GM12878 (cell line): ENCODE measurements around the gene OSCP1. TPM values are rescaled to one million over a fixed set of nuclear protein-coding genes. Genes with fewer than 3 reads are reported as not detected.
A peak's percentile ranks its signal among the peaks of the same experiment; 100 is the strongest.

Source experiments
- ATF2 ChIP-seq: IDR thresholded peaks from 2 replicates; pipeline ENCODE4 v1.6.1; 2012; ENCODE audit warnings: low read length, inconsistent platforms
- ATF7 ChIP-seq: fragments of 450-650 bp; IDR thresholded peaks from 2 replicates; pipeline ENCODE4 v1.6.1; 2016; ENCODE audit warnings: low read depth, mild to moderate bottlenecking
- BCL3 ChIP-seq: IDR thresholded peaks from 2 replicates; pipeline ENCODE4 v1.6.1; 2011; ENCODE audit warnings: borderline replicate concordance, low read depth, mild to moderate bottlenecking, moderate library complexity, low read length; ENCODE audit not compliant: insufficient read depth, poor library complexity, severe bottlenecking
- CBFB ChIP-seq: IDR thresholded peaks from 2 replicates; pipeline ENCODE4 v1.6.1; 2016; ENCODE audit warnings: antibody characterized with exemption, low read depth
- CHD2 ChIP-seq: IDR thresholded peaks from 2 replicates; pipeline ENCODE4 v1.6.1; 2011; ENCODE audit warnings: low read depth, low read length, improper control_type of control experiment, borderline replicate concordance
- CREB1 ChIP-seq: IDR thresholded peaks from 2 replicates; pipeline ENCODE4 v1.6.1; 2012; ENCODE audit warnings: low read depth, mild to moderate bottlenecking, inconsistent platforms
- NR2C1 ChIP-seq: fragments of 450-650 bp; IDR thresholded peaks from 2 replicates; pipeline ENCODE4 v1.6.1; 2017; ENCODE audit warnings: antibody characterized with exemption, mild to moderate bottlenecking, moderate library complexity
- NR2C2 ChIP-seq: IDR thresholded peaks from 2 replicates; pipeline ENCODE4 v1.6.1; 2011; ENCODE audit warnings: borderline replicate concordance, low read depth; ENCODE audit not compliant: control insufficient read depth, insufficient read length
- PBX3 ChIP-seq: IDR thresholded peaks from 2 replicates; pipeline ENCODE4 v1.6.1; 2011; ENCODE audit warnings: mild to moderate bottlenecking, low read depth, low read length, moderate library complexity; ENCODE audit not compliant: insufficient replicate concordance
- POLR2AphosphoS2 ChIP-seq: IDR thresholded peaks from 2 replicates; pipeline ENCODE4 v1.6.1; 2011; ENCODE audit warnings: low read depth, mild to moderate bottlenecking, low read length, improper control_type of control experiment, moderate library complexity
- SIX5 ChIP-seq: IDR thresholded peaks from 2 replicates; pipeline ENCODE4 v1.6.1; 2011; ENCODE audit warnings: mild to moderate bottlenecking, low read depth, low read length, moderate library complexity; ENCODE audit not compliant: severe bottlenecking
- SKIL ChIP-seq: fragments of 450-650 bp; IDR thresholded peaks from 2 replicates; pipeline ENCODE4 v1.6.1; 2017; ENCODE audit warnings: mild to moderate bottlenecking, low read depth, inconsistent platforms; ENCODE audit not compliant: poor library complexity, severe bottlenecking
- SUZ12 ChIP-seq: fragments of 200-600 bp; sonication (generic); IDR thresholded peaks from one replicate; pipeline ENCODE4 v1.6.1; 2018; ENCODE audit warnings: antibody characterized with exemption, mild to moderate bottlenecking; ENCODE audit not compliant: unreplicated experiment
- USF2 ChIP-seq: IDR thresholded peaks from 2 replicates; pipeline ENCODE4 v1.6.1; 2011; ENCODE audit warnings: low read depth, low read length, improper control_type of control experiment, borderline replicate concordance
- ZNF207 ChIP-seq: fragments of 450-650 bp; IDR thresholded peaks from 2 replicates; pipeline ENCODE4 v1.6.1; 2014; ENCODE audit warnings: antibody characterized with exemption, mild to moderate bottlenecking, borderline replicate concordance
- ZNF217 ChIP-seq: fragments of 450-650 bp; IDR thresholded peaks from 2 replicates; pipeline ENCODE4 v1.6.1; 2017; ENCODE audit warnings: antibody characterized with exemption, mild to moderate bottlenecking
- ZNF687 ChIP-seq: fragments of 450-650 bp; IDR thresholded peaks from 2 replicates; pipeline ENCODE4 v1.6.1; 2017; ENCODE audit warnings: mild to moderate bottlenecking, moderate library complexity
- polyA plus RNA-seq, 11 experiments: library from polyadenylated mRNA; depleted of rRNA in 4 of 11; unstranded in 6 of 11; stranded (reverse) in 5 of 11; fragments of >200 nt; fragmentation: Nextera tagmentation in 4 of 11; fragmentation: Illumina TruSeq in 1 of 11; extraction: Ambion mirVana in 4 of 11; extraction: Trizol in 1 of 11; gene quantifications; 1 replicate in 1 of 11; 2 replicates in 10 of 11; pipeline versions ENCODE4 v1.2.1 to v1.2.3, GENCODE V29; 2011 to 2016; ENCODE audit warnings: inconsistent platforms in 2 of 11, missing spikeins in 2 of 11, low read depth in 1 of 11
- total RNA-seq, 4 experiments: library from RNA; depleted of rRNA in 3 of 4; stranded (reverse); fragments of >200 nt in 3 of 4; fragmentation: Illumina TruSeq in 1 of 4; extraction: Trizol in 1 of 4; gene quantifications; 2 replicates each; pipeline versions ENCODE4 v1.2.1 to v1.2.3, GENCODE V29; 2013 to 2021

The OSCP1 gene
- total and polyA plus RNA-seq, 10 of the 15 experiments (the other 5 are each of a cell fraction or from before 2014, with no cell fraction given) = 1.8 to 5.9 (median 3.0) TPM

GRCh38 chr1:36463803-36464604 lies 13.8 kb upstream of the OSCP1 start, which contains the start of gene MRPS15 (continued):
- TF ChIP-seq PBX3 = no peak
- TF ChIP-seq CBFB = peak; percentile 64; the same call in 1 of the 2 replicates
- peak; percentile 67; the same call in 1 of the 2 replicates for TF ChIP-seq CHD2
- TF ChIP-seq SIX5 = peak; percentile 82
- TF ChIP-seq NR2C2 = peak; percentile 100
- TF ChIP-seq NR2C1 = peak; percentile 93
- peak; percentile 53 for TF ChIP-seq USF2
- no peak for TF ChIP-seq ATF2
- TF ChIP-seq CREB1 = peak; percentile 96
- peak; percentile 19 for TF ChIP-seq BCL3
- TF ChIP-seq SKIL = no peak
- TF ChIP-seq ZNF687 = peak; percentile 89
- TF ChIP-seq POLR2AphosphoS2 = peak; percentile 99
- TF ChIP-seq SUZ12 = no peak
- TF ChIP-seq ZNF217 = no peak
- peak; percentile 99 for TF ChIP-seq ZNF207
- TF ChIP-seq ATF7 = peak; percentile 93
